ACC112 (cell line): ENCODE results near the gene DHX34.
"Not testable (repeated sequence)": the region's sequence is repeated elsewhere in the genome, so short reads cannot be mapped to it uniquely, and the experiment has no call there.

ENCODE experiments used
- H2AFZ ChIP-seq: fragments of 200-600 bp; sonication (generic); one replicate; pipeline ENCODE4 v1.6.0; 2017; ENCODE audit warnings: antibody characterized with exemption, low read length; ENCODE audit not compliant: unreplicated experiment
- H3K27ac ChIP-seq: fragments of 200-600 bp; sonication (generic); 2 replicates; pipeline ENCODE4 v1.5.1; 2014; ENCODE audit warnings: low read depth, mild to moderate bottlenecking, antibody characterized with exemption, low read length, moderate library complexity
- H3K27me3 ChIP-seq: fragments of 200-600 bp; sonication (generic); 2 replicates; pipeline ENCODE4 v1.6.1; 2014; ENCODE audit warnings: mild to moderate bottlenecking, antibody characterized with exemption, low read length, moderate library complexity, mixed read lengths; ENCODE audit not compliant: insufficient read depth
- H3K36me3 ChIP-seq: fragments of 200-600 bp; sonication (generic); 2 replicates; pipeline ENCODE4 v1.6.1; 2016; ENCODE audit warnings: mild to moderate bottlenecking, antibody characterized with exemption, low read length, moderate library complexity, mixed read lengths; ENCODE audit not compliant: insufficient read depth
- H3K4me1 ChIP-seq: fragments of 200-600 bp; sonication (generic); one replicate; pipeline ENCODE4 v1.6.1; 2016; ENCODE audit warnings: low read length, mixed read lengths; ENCODE audit not compliant: insufficient read depth, unreplicated experiment, control insufficient read depth
- H3K4me3 ChIP-seq: fragments of 200-600 bp; sonication (generic); 2 replicates; pipeline ENCODE4 v1.5.1; 2014; ENCODE audit warnings: mild to moderate bottlenecking, low read depth, low read length
- H3K79me2 ChIP-seq: fragments of 200-600 bp; sonication (generic); one replicate; pipeline ENCODE4 v1.6.0; 2016; ENCODE audit warnings: low read length; ENCODE audit not compliant: control insufficient read depth, unreplicated experiment, insufficient read depth

Gene DHX34

GRCh38 chr19:47388721-47389120 is 39.6 kb downstream of the DHX34 start:
- H3K79me2 ChIP-seq, H3K4me3 ChIP-seq, H3K36me3 ChIP-seq, H3K27ac ChIP-seq, H3K27me3 ChIP-seq, H2AFZ ChIP-seq, H3K4me1 ChIP-seq: not testable (repeated sequence)

DNA sequence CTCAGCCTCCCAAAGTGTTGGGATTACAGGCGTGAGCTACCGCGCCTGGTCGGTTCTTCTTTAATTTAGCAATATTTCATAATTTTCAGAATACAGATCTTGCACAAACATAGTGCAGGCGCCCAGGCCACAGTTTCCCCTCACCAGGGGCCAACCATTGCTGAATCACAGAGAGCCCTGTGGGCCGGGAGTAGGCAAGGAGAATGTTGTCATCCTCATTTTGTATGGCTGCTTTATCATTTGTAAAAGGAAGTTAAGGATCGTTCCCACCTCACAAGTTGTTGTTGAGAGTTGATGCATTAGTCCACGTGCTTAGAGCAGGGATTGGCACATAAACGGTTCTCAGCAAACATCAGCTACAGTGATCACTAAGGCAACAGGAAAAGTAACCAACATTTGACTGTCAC is 40.0 kb downstream of the DHX34 start:
- Histone ChIP-seq H3K4me3 (no peak overlapping the region), H3K4me1 (no peaks in the 10 kb centered on the region), H2AFZ (no peak overlapping the region), H3K27ac (no peak overlapping the region), H3K79me2 (no peaks in the 10 kb centered on the region), H3K36me3 (no peaks in the 10 kb centered on the region), H3K27me3 (no peaks in the 10 kb centered on the region)

- Histone ChIP-seq H3K79me2 (no peaks in the 10 kb centered on the region), H3K27ac (no peak overlapping the region), H3K4me1 (no peaks in the 10 kb centered on the region), H2AFZ (no peak overlapping the region), H3K27me3 (no peaks in the 10 kb centered on the region), H3K36me3 (no peaks in the 10 kb centered on the region), H3K4me3 (no peak overlapping the region)
Measured at GRCh38 chr19:47390533-47391488, 41.7 kb downstream of the DHX34 start.

DNA sequence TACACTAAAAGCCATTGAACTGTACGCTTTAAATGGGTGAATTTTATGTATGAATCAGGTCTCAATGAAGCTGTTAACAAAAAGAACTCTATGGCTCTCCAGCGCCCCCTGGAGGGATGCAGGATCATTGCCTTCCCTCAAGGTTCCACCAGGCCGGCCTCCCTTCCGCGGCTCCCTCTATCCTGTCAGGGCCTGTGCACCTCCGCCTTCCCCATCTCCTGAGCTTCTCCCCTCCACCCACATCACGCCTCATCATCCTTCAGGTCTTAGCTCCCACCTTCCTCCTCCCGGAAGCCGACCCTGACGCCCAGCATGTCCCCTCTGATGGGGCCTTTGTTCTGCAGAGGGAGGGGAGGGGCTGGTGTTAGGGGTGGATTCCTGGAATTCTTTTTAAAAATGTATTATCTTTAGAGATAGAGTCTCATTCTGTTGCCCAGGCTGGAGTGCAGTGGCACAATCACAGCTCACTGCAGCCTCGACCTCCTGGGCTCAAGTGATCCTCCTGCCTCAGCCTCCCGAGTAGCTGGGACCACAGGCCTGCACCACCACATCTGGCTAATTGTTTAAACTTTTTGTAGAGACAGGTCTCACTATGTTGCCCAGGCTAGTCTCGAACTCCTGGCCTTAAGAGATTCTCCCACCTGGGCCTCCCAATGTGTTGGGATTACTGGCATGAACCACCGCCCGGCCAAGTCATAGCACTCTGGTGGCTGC is 42.6 kb downstream of the DHX34 start:
- H2AFZ ChIP-seq: no peak overlapping the region
- H3K4me3 ChIP-seq: no peak overlapping the region
- H3K4me1 ChIP-seq: no peaks in the 10 kb centered on the region
- no peak overlapping the region for H3K27ac ChIP-seq
- no peaks in the 10 kb centered on the region for H3K27me3 ChIP-seq
- H3K79me2 ChIP-seq: no peaks in the 10 kb centered on the region
- H3K36me3 ChIP-seq: no peaks in the 10 kb centered on the region

GRCh38 chr19:47398707-47399597 is 49.8 kb downstream of the DHX34 start:
- Histone ChIP-seq H3K4me1 (no peaks in the 10 kb centered on the region), H3K79me2 (no peaks in the 10 kb centered on the region), H3K4me3 (no peak overlapping the region), H3K36me3 (no peaks in the 10 kb centered on the region), H3K27me3 (no peaks in the 10 kb centered on the region), H3K27ac (no peak overlapping the region), H2AFZ (no peak overlapping the region)

- no peak overlapping the region for H3K4me3 ChIP-seq
- no peaks in the 10 kb centered on the region for H3K27me3 ChIP-seq
- no peak overlapping the region for H3K27ac ChIP-seq
- H3K79me2 ChIP-seq: no peaks in the 10 kb centered on the region
- H3K36me3 ChIP-seq: no peaks in the 10 kb centered on the region
- no peaks in the 10 kb centered on the region for H3K4me1 ChIP-seq
- H2AFZ ChIP-seq: no peak overlapping the region
Measured at GRCh38 chr19:47402504-47402903, 53.4 kb downstream of the DHX34 start.

- Histone ChIP-seq H3K4me3 (no peak overlapping the region), H3K36me3 (no peaks in the 10 kb centered on the region), H3K79me2 (no peaks in the 10 kb centered on the region), H3K27me3 (no peaks in the 10 kb centered on the region), H2AFZ (no peak overlapping the region), H3K4me1 (no peaks in the 10 kb centered on the region), H3K27ac (no peak overlapping the region)
Measured at GRCh38 chr19:47404334-47405196, 55.5 kb downstream of the DHX34 start.

DNA sequence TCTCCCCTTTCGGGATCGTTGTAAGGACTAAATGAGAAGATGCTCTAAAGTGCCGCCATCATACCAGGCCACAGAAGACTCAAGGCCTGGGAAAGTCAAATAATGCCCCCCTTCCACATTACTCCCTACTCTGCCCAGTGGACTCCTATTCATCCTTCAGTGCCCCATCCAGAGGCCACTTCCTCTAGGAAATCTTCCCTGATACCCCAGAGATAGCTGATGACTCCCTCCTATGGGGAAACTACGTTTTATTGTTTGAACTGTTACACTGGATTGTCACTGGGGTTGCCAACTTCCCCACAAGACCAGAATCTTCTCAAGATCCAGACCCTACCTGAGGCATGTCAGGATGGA is 56.1 kb downstream of the DHX34 start:
- Histone ChIP-seq H3K4me1 (no peaks in the 10 kb centered on the region), H3K36me3 (no peaks in the 10 kb centered on the region), H3K79me2 (no peaks in the 10 kb centered on the region), H2AFZ (no peak overlapping the region), H3K27me3 (no peaks in the 10 kb centered on the region), H3K4me3 (no peak overlapping the region), H3K27ac (no peak overlapping the region)

DNA sequence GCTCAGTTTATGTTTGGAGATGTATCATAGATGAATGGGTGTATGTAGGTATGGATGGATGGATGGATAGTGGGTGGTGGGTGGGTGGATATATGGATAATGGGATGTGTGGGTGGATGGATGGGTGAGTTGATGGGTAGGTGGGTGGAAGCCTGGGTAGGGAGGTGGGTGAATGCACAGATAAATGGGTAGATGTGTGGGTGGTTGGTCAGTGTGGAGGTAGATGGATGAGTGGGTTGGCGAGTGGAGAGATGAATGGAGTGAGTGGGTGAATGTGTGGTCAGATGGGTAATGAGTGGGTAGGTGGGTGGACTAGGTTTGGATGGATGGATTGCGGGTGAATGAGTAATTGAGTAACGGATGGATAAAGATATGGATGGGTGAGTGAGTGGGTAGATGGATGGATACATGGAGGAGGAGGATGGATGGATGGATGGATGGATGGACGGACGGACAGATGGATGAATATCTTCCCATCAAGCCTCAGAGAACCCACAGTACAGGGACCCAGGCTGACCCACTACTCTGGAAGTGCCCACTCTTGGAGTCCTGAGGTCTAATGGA is 56.8 kb downstream of the DHX34 start:
- H3K36me3 ChIP-seq: no peaks in the 10 kb centered on the region
- no peak overlapping the region for H3K4me3 ChIP-seq
- no peak overlapping the region for H3K27ac ChIP-seq
- no peaks in the 10 kb centered on the region for H3K79me2 ChIP-seq
- H3K4me1 ChIP-seq: no peaks in the 10 kb centered on the region
- H2AFZ ChIP-seq: no peak overlapping the region
- no peaks in the 10 kb centered on the region for H3K27me3 ChIP-seq
